H1 (cell line): ENCODE results near the gene DPH6. TPM values are rescaled to one million over a fixed set of nuclear protein-coding genes. Genes with fewer than 3 reads are reported as not detected.

ENCODE experiments used
- CTCF ChIA-PET: fragments of 300-600 bp; sonication (Branson Sonifier 250); formaldehyde crosslinking; loops from one replicate; lab custom pipeline; 2021; ENCODE audit not compliant: partially characterized antibody; lab: Charles Lee
- POLR2A ChIA-PET: fragments of 300-600 bp; sonication (Branson Sonifier 250); formaldehyde crosslinking; loops from one replicate; lab custom pipeline; 2021; ENCODE audit warnings: inconsistent platforms; ENCODE audit not compliant: partially characterized antibody; lab: Charles Lee
- DNase-seq, 2 experiments: peaks; one replicate each; pipeline versions ENCODE4 v3.0.0 to v3.0.0-alpha.2; 2010 to 2022; ENCODE audit warnings: low spot score in 2 of 2, low read depth in 1 of 2, mixed read lengths in 1 of 2
- FAIRE-seq: peaks from 2 replicates; lab custom pipeline; 2011; peaks lifted over from hg19 to GRCh38; lab: Jason Lieb, UNC
- H2AFZ ChIP-seq: 2 replicates; pipeline ENCODE4 v1.8.1; 2012; ENCODE audit warnings: low read length, inconsistent platforms
- H2AK5ac ChIP-seq: 2 replicates; pipeline ENCODE4 v1.6.1; 2013; ENCODE audit warnings: low read depth, low read length
- H2BK120ac ChIP-seq: replicated peaks from 2 replicates; pipeline ENCODE3; 2013; ENCODE audit warnings: low read depth, low read length, inconsistent platforms
- H2BK12ac ChIP-seq: 2 replicates; pipeline ENCODE4 v1.6.1; 2013; ENCODE audit warnings: low read depth, low read length
- H2BK15ac ChIP-seq: 2 replicates; pipeline ENCODE4 v1.6.1; 2013; ENCODE audit warnings: low read length
- H2BK20ac ChIP-seq: 2 replicates; pipeline ENCODE4 v1.6.1; 2013; ENCODE audit warnings: low read length
- H2BK5ac ChIP-seq: 2 replicates; pipeline ENCODE4 v1.6.1; 2013; ENCODE audit warnings: low read depth, low read length
- H3K14ac ChIP-seq: 2 replicates; pipeline ENCODE4 v1.6.1; 2013; ENCODE audit warnings: inconsistent platforms; ENCODE audit not compliant: insufficient read length
- H3K18ac ChIP-seq: 2 replicates; pipeline ENCODE4 v1.6.1; 2013; ENCODE audit warnings: low read length; ENCODE audit errors: extremely low read depth
- H3K23ac ChIP-seq: 2 replicates; pipeline ENCODE4 v1.6.1; 2013; ENCODE audit warnings: inconsistent platforms; ENCODE audit not compliant: insufficient read length
- H3K23me2 ChIP-seq: 2 replicates; pipeline ENCODE4 v1.6.1; 2013; ENCODE audit warnings: low read depth, low read length
- H3K27ac ChIP-seq: 2 replicates; pipeline ENCODE4 v1.6.1; 2011; ENCODE audit warnings: low read depth, low read length, inconsistent platforms
- H3K27me3 ChIP-seq, 4 experiments: replicated peaks in 1 of 4; 1 replicate in 1 of 4; 2 replicates in 3 of 4; pipeline versions ENCODE4 v1.6.1 to v1.8.1; 2011 to 2013; ENCODE audit warnings: low read length in 3 of 4, mild to moderate bottlenecking in 3 of 4, inconsistent platforms in 2 of 4, mixed read lengths in 2 of 4, moderate library complexity in 1 of 4; ENCODE audit not compliant: control insufficient read depth in 3 of 4, insufficient read depth in 3 of 4; ENCODE audit errors: extremely low read depth in 1 of 4
- H3K36me3 ChIP-seq, 4 experiments: 2 replicates each; pipeline versions ENCODE4 v1.6.1 to v1.8.1; 2011 to 2013; ENCODE audit warnings: mild to moderate bottlenecking in 4 of 4, low read length in 3 of 4, moderate library complexity in 2 of 4, control low read depth in 1 of 4, inconsistent platforms in 1 of 4; ENCODE audit not compliant: insufficient read depth in 4 of 4, control insufficient read depth in 2 of 4
- H3K4ac ChIP-seq: replicated peaks from 2 replicates; pipeline ENCODE3; 2013; ENCODE audit warnings: low read length, low read depth, mixed read lengths, inconsistent platforms; ENCODE audit not compliant: insufficient read length
- H3K4me1 ChIP-seq, 4 experiments: replicated peaks in 1 of 4; 1 replicate in 1 of 4; 2 replicates in 3 of 4; pipeline versions ENCODE4 v1.6.1 to v1.8.1; 2011 to 2013; ENCODE audit warnings: low read length in 3 of 4, inconsistent platforms in 2 of 4, mixed read lengths in 1 of 4; ENCODE audit not compliant: insufficient read depth in 4 of 4, control insufficient read depth in 3 of 4
- H3K4me2 ChIP-seq, 2 experiments: 2 replicates each; pipeline versions ENCODE4 v1.6.1 to v1.8.1; 2011 to 2013; ENCODE audit warnings: low read depth in 2 of 2, low read length in 2 of 2, control low read depth in 1 of 2, inconsistent platforms in 1 of 2, mild to moderate bottlenecking in 1 of 2; ENCODE audit not compliant: insufficient read depth in 1 of 2
- H3K4me3 ChIP-seq, 4 experiments: fragments of 200-600, 300-600 bp in 1 of 4; sonication (generic), shearing (Covaris generic), sonication (Bioruptor Twin) in 1 of 4; 2 replicates each; pipeline versions ENCODE4 v1.5.1 to v1.8.1; 2011 to 2016; ENCODE audit warnings: low read length in 4 of 4, low read depth in 3 of 4, control low read depth in 2 of 4, inconsistent platforms in 2 of 4, mild to moderate bottlenecking in 2 of 4, mixed read lengths in 1 of 4, moderate library complexity in 1 of 4; ENCODE audit not compliant: insufficient read depth in 2 of 4; ENCODE audit errors: extremely low read depth in 1 of 4
- H3K56ac ChIP-seq: replicated peaks from 2 replicates; pipeline ENCODE3; 2013; ENCODE audit warnings: low read depth, mild to moderate bottlenecking, mixed read lengths, low read length, inconsistent platforms; ENCODE audit not compliant: insufficient read length
- H3K79me1 ChIP-seq: 2 replicates; pipeline ENCODE4 v1.6.1; 2013; ENCODE audit warnings: low read depth, low read length, control low read depth
- H3K79me2 ChIP-seq, 2 experiments: 2 replicates each; pipeline versions ENCODE4 v1.6.1 to v1.8.1; 2012 to 2013; ENCODE audit warnings: low read length in 2 of 2, mild to moderate bottlenecking in 2 of 2, inconsistent platforms in 1 of 2; ENCODE audit not compliant: insufficient read depth in 2 of 2, control insufficient read depth in 1 of 2
- H3K9ac ChIP-seq, 4 experiments: replicated peaks in 1 of 4; 1 replicate in 1 of 4; 2 replicates in 3 of 4; pipeline versions ENCODE4 v1.6.1 to v1.8.1; 2011 to 2013; ENCODE audit warnings: low read depth in 3 of 4, low read length in 3 of 4, control low read depth in 2 of 4, mild to moderate bottlenecking in 2 of 4, moderate library complexity in 2 of 4, inconsistent platforms in 1 of 4; ENCODE audit errors: extremely low read depth in 1 of 4
- H3K9me3 ChIP-seq, 2 experiments: 2 replicates each; pipeline versions ENCODE4 v1.6.1 to v1.8.1; 2012 to 2013; ENCODE audit warnings: mild to moderate bottlenecking in 2 of 2, moderate library complexity in 2 of 2, control low read depth in 1 of 2, inconsistent platforms in 1 of 2, low read depth in 1 of 2, low read length in 1 of 2, mixed read lengths in 1 of 2; ENCODE audit not compliant: insufficient read depth in 2 of 2
- H4K20me1 ChIP-seq, 2 experiments: replicated peaks in 1 of 2; 2 replicates each; pipeline versions ENCODE3 to v1.8.1; 2011 to 2013; ENCODE audit warnings: inconsistent platforms in 2 of 2, low read length in 2 of 2, mild to moderate bottlenecking in 1 of 2; ENCODE audit not compliant: insufficient read depth in 2 of 2, control insufficient read depth in 1 of 2
- H4K5ac ChIP-seq: 2 replicates; pipeline ENCODE4 v1.6.1; 2013; ENCODE audit warnings: low read length, low read depth, mixed read lengths, inconsistent platforms; ENCODE audit not compliant: insufficient read length
- H4K8ac ChIP-seq: 2 replicates; pipeline ENCODE4 v1.8.0; 2013; ENCODE audit warnings: mild to moderate bottlenecking, moderate library complexity, low read length, inconsistent platforms; ENCODE audit not compliant: insufficient read depth; ENCODE audit errors: extremely low read depth
- H4K91ac ChIP-seq: replicated peaks from 2 replicates; pipeline ENCODE3; 2013; ENCODE audit warnings: low read length, mixed read lengths, inconsistent platforms; ENCODE audit not compliant: insufficient read length
- JUN ChIP-seq: IDR thresholded peaks from 2 replicates; pipeline ENCODE4 v1.6.1; 2011; ENCODE audit warnings: low read depth, mild to moderate bottlenecking, improper control_type of control experiment, low read length
- RAD21 ChIP-seq, 2 experiments: IDR thresholded peaks in 1 of 2; conservative IDR thresholded peaks in 1 of 2; 2 replicates each; pipeline ENCODE4 v1.6.1; 2011; ENCODE audit warnings: low read depth in 2 of 2, low read length in 2 of 2, improper control_type of control experiment in 1 of 2, inconsistent platforms in 1 of 2, mild to moderate bottlenecking in 1 of 2, moderate library complexity in 1 of 2
- SIN3A ChIP-seq, 2 experiments: IDR thresholded peaks in 1 of 2; conservative IDR thresholded peaks in 1 of 2; 2 replicates each; pipeline ENCODE4 v1.6.1; 2011 to 2012; ENCODE audit warnings: low read length in 2 of 2, improper control_type of control experiment in 1 of 2, low read depth in 1 of 2, mild to moderate bottlenecking in 1 of 2
- WGBS, 2 experiments: shearing (Covaris generic) in 1 of 2; methylation state at CpG; one replicate each; pipeline versions ENCODE4 v1.1.6 to v1.1.7; 2013 to 2015; ENCODE audit warnings: low lambda C conversion rate in 2 of 2, mixed read lengths in 2 of 2, inconsistent platforms in 1 of 2, low coverage in 1 of 2, missing lambda C conversion rate in 1 of 2; ENCODE audit not compliant: insufficient replicate concordance in 2 of 2, insufficient coverage in 1 of 2, insufficient read length in 1 of 2; ENCODE audit errors: extremely low coverage in 1 of 2, missing lambda C conversion rate in 1 of 2; 5-methylcytosine and 5-hydroxymethylcytosine counted together
- polyA plus RNA-seq, 7 experiments: library from polyadenylated mRNA; depleted of rRNA in 3 of 7; stranded (reverse) in 5 of 7; unstranded in 2 of 7; fragments of >200 nt in 5 of 7; fragments of 200-250 nt in 2 of 7; gene quantifications; 1 replicate in 5 of 7; 2 replicates in 1 of 7; 4 replicates in 1 of 7; pipeline versions ENCODE4 v1.2.1 to v1.2.3, GENCODE V29; 2011 to 2013; ENCODE audit warnings: missing spikeins in 2 of 7, mixed read lengths in 2 of 7
- total RNA-seq: library from RNA; stranded (reverse); fragmentation: NEBNext Ultra II Directional; extraction: Animal tissue kit (Norgen Biotek cat#: 25700); gene quantifications from 2 replicates; pipeline ENCODE4 v1.2.1, GENCODE V29; 2021
- TF ChIP-seq, protein P1 (sequence below), 3 experiments: IDR thresholded peaks; 1 replicate in 2 of 3; 2 replicates in 1 of 3; pipeline versions ENCODE4 v1.5.1 to v1.6.1; 2011; ENCODE audit warnings: low read length in 3 of 3, mild to moderate bottlenecking in 3 of 3, inconsistent platforms in 2 of 3, low read depth in 1 of 3, moderate library complexity in 1 of 3; ENCODE audit not compliant: insufficient read depth in 1 of 3; ENCODE audit errors: control extremely low read depth in 1 of 3
- TF ChIP-seq, protein P2 (sequence below): IDR thresholded peaks from 2 replicates; pipeline ENCODE4 v1.6.1; 2012; ENCODE audit warnings: inconsistent platforms

DPH6 gene
- total and polyA plus RNA-seq, 2 of the 8 experiments (the other 6 are each of a cell fraction or from before 2014, with no cell fraction given): 21.6 to 30.5 TPM

DNA sequence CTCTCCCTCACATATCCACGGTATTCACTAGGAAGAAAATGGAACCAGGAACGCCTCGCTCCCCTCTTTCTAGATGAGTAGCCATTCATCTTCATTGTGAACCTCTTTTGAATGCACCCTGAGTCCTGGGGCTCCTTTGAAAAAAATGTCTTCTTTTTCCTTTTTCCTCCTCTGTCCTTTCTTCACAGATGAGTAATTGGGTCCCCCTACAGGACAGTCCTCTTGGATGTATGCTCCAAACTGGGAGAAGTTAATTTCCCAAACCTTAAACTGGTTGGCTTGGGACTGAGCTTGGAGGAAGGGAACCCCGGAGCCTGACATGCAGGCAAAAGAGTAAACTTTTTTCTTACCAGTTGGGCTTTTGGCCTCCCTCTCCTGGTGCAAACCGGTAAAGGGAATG is 108.8 kb downstream of the DPH6 start:
- Histone ChIP-seq H4K5ac (no peak overlapping the region), H4K20me1 (no peaks in the 10 kb centered on the region), H3K4me1 (peaks cover 0 to 8% (median 4%) of the 10 kb centered on the region in 4 experiments; a peak in 3 of 7 replicates), H3K56ac (no peak overlapping the region), H3K4ac (no peak overlapping the region), H3K23me2 (no peaks in the 10 kb centered on the region), H2AFZ (no peak overlapping the region), H3K27ac (no peak overlapping the region; the same call in 1 of the 2 replicates), H4K91ac (peak overlapping the region; percentile 36), H3K23ac (no peak overlapping the region), H3K79me1 (no peaks in the 10 kb centered on the region), H2BK20ac (no peak overlapping the region), H2AK5ac (no peak overlapping the region), H3K4me3 (no peak overlapping the region), H3K9me3 (no peaks in the 10 kb centered on the region; a peak in 1 of 4 replicates), H3K36me3 (peaks cover 0 to 2% (median 0%) of the 10 kb centered on the region in 4 experiments; a peak in 2 of 8 replicates), H3K4me2 (no peak overlapping the region), H3K18ac (no peak overlapping the region; the same call in 1 of the 2 replicates), H3K79me2 (no peaks in the 10 kb centered on the region), H4K8ac (no peak overlapping the region), H2BK12ac (no peak overlapping the region), H3K14ac (no peak overlapping the region), H2BK15ac (no peak overlapping the region), H3K9ac (no peak overlapping the region), H2BK5ac (no peak overlapping the region), H3K27me3 (no peaks in the 10 kb centered on the region), H2BK120ac (no peak overlapping the region)
- WGBS, 2 experiments: 77% methylated on average over 5 of the region's 5 CpGs; no CpG with 5 or more reads in 1 of the 2 experiments
- FAIRE-seq (no peak), DNase-seq (no peak)
- POLR2A ChIA-PET: interaction anchor here (0.7 kb wide), 1 partner anchor 20 kb away, joined by 3 read pairs; no protein-coding TSS in a partner anchor
- CTCF ChIA-PET: interaction anchor here (0.8 to 7.0 kb wide), 11 partner anchors 8 to 363 kb away, joined by 3 to 36 read pairs (median 4); no protein-coding TSS in a partner anchor
- TF ChIP-seq, protein P1, sequence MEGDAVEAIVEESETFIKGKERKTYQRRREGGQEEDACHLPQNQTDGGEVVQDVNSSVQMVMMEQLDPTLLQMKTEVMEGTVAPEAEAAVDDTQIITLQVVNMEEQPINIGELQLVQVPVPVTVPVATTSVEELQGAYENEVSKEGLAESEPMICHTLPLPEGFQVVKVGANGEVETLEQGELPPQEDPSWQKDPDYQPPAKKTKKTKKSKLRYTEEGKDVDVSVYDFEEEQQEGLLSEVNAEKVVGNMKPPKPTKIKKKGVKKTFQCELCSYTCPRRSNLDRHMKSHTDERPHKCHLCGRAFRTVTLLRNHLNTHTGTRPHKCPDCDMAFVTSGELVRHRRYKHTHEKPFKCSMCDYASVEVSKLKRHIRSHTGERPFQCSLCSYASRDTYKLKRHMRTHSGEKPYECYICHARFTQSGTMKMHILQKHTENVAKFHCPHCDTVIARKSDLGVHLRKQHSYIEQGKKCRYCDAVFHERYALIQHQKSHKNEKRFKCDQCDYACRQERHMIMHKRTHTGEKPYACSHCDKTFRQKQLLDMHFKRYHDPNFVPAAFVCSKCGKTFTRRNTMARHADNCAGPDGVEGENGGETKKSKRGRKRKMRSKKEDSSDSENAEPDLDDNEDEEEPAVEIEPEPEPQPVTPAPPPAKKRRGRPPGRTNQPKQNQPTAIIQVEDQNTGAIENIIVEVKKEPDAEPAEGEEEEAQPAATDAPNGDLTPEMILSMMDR (IDR thresholded peaks at IDR 0.05; ENCODE audit: control extremely low read depth in 1 of 3, insufficient read depth in 1 of 3, low read depth in 1 of 3, low read length in 3 of 3): peak in 2 of 3 experiments; percentile 14 to 28; a peak in 1 of 4 replicates
- TF ChIP-seq, protein P2, sequence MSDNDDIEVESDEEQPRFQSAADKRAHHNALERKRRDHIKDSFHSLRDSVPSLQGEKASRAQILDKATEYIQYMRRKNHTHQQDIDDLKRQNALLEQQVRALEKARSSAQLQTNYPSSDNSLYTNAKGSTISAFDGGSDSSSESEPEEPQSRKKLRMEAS: no peak
- no peak for TF ChIP-seq JUN
- no peak for TF ChIP-seq SIN3A (conservative IDR thresholded peaks at IDR 0.05 in 1 of 2, IDR thresholded peaks at IDR 0.05 in 1 of 2; ENCODE audit: low read depth in 1 of 2, low read length in 2 of 2)
- peak; percentile 48 to 59 for TF ChIP-seq RAD21 (IDR thresholded peaks at IDR 0.05 in 1 of 2, conservative IDR thresholded peaks at IDR 0.05 in 1 of 2; ENCODE audit: low read depth in 2 of 2, low read length in 2 of 2)
